Endothelial cell of umbilical vein (primary cell): ENCODE results near the gene CD99L2. TPM values are rescaled to one million over a fixed set of nuclear protein-coding genes. Genes with fewer than 3 reads are reported as not detected.

Experiments used
- BruUV-seq: library from RNA; stranded (reverse); fragments of 400-500 nt; replicated peaks from 2 replicates; lab custom pipeline; 2021; lab: Mats Ljungman, UMichigan
- CTCF ChIA-PET: fragments of 300-600, 350-600 bp; sonication (Branson Sonifier 250); formaldehyde crosslinking; loops from one replicate; lab custom pipeline; 2021; ENCODE audit warnings: antibody characterized with exemption, inconsistent platforms; lab: Charles Lee
- POLR2A ChIA-PET: fragments of 300-600, 350-600 bp; sonication (Branson Sonifier 250); formaldehyde crosslinking; loops from one replicate; lab custom pipeline; 2021; ENCODE audit warnings: antibody characterized with exemption, inconsistent platforms; lab: Charles Lee
- DNase-seq: peaks from one replicate; pipeline ENCODE4 v3.0.0-alpha.2; 2011; ENCODE audit warnings: low read depth, low spot score
- FAIRE-seq: peaks from 2 replicates; lab custom pipeline; 2011; peaks lifted over from hg19 to GRCh38; lab: Jason Lieb, UNC
- H2AFZ ChIP-seq: 2 replicates; pipeline ENCODE4 v1.6.0; 2012; ENCODE audit warnings: low read depth, low read length, control low read depth, inconsistent platforms
- H3K27ac ChIP-seq: 2 replicates; pipeline ENCODE4 v1.5.1; 2011; ENCODE audit warnings: low read depth, mild to moderate bottlenecking, control low read depth, low read length, moderate library complexity; ENCODE audit not compliant: insufficient read depth
- H3K27me3 ChIP-seq, 2 experiments: 2 replicates each; pipeline versions ENCODE4 v1.6.0 to v1.6.1; 2011; ENCODE audit warnings: low read length in 2 of 2, mixed read lengths in 1 of 2; ENCODE audit not compliant: control insufficient read depth in 2 of 2, insufficient read depth in 2 of 2
- H3K36me3 ChIP-seq, 2 experiments: 2 replicates in 1 of 2; 3 replicates in 1 of 2; pipeline ENCODE4 v1.5.1; 2011; ENCODE audit warnings: low read length in 2 of 2, mild to moderate bottlenecking in 1 of 2, moderate library complexity in 1 of 2; ENCODE audit not compliant: control insufficient read depth in 2 of 2, insufficient read depth in 2 of 2; ENCODE audit errors: extremely low read depth in 1 of 2
- H3K4me1 ChIP-seq: 3 replicates; pipeline ENCODE4 v1.5.1; 2011; ENCODE audit warnings: mild to moderate bottlenecking, low read length; ENCODE audit not compliant: control insufficient read depth, insufficient read depth; ENCODE audit errors: extremely low read depth
- H3K4me2 ChIP-seq: 2 replicates; pipeline ENCODE4 v1.6.1; 2011; ENCODE audit warnings: low read length, control low read depth, mixed read lengths; ENCODE audit not compliant: insufficient read depth
- H3K4me3 ChIP-seq, 3 experiments: fragments of 200-600 bp in 1 of 3; sonication (generic), shearing (Covaris generic) in 1 of 3; replicated peaks in 1 of 3; 2 replicates each; pipeline ENCODE4 v1.5.1; 2011 to 2016; ENCODE audit warnings: control low read depth in 3 of 3, low read length in 3 of 3, mild to moderate bottlenecking in 2 of 3, inconsistent platforms in 1 of 3, low read depth in 1 of 3, moderate library complexity in 1 of 3; ENCODE audit not compliant: insufficient read depth in 1 of 3
- H3K79me2 ChIP-seq: 2 replicates; pipeline ENCODE4 v1.6.0; 2012; ENCODE audit warnings: low read length, inconsistent platforms; ENCODE audit not compliant: control insufficient read depth, insufficient read depth
- H3K9ac ChIP-seq: replicated peaks from 2 replicates; pipeline ENCODE3; 2011; ENCODE audit warnings: low read length, control low read depth; ENCODE audit not compliant: insufficient read depth; ENCODE audit errors: extremely low read depth
- H3K9me1 ChIP-seq: replicated peaks from 3 replicates; pipeline ENCODE4 v1.6.0; 2011; ENCODE audit warnings: mild to moderate bottlenecking, low read length; ENCODE audit not compliant: control insufficient read depth, insufficient read depth; ENCODE audit errors: extremely low read depth
- H3K9me3 ChIP-seq: replicated peaks from 2 replicates; pipeline ENCODE4 v1.5.1; 2012; ENCODE audit warnings: low read length, inconsistent platforms; ENCODE audit not compliant: control insufficient read depth, insufficient read depth
- H4K20me1 ChIP-seq: replicated peaks from 2 replicates; pipeline ENCODE3; 2011; ENCODE audit warnings: mild to moderate bottlenecking, low read length; ENCODE audit not compliant: control insufficient read depth, insufficient read depth; ENCODE audit errors: extremely low read depth
- EZH2 ChIP-seq: IDR thresholded peaks from 2 replicates; pipeline ENCODE4 v1.6.1; 2012; ENCODE audit warnings: borderline replicate concordance, low read depth, mild to moderate bottlenecking, moderate library complexity, low read length, inconsistent platforms; ENCODE audit not compliant: severe bottlenecking
- FOS ChIP-seq: IDR thresholded peaks from 2 replicates; pipeline ENCODE4 v1.6.1; 2011; ENCODE audit warnings: mild to moderate bottlenecking, low read length, moderate library complexity, borderline replicate concordance; ENCODE audit not compliant: insufficient read depth
- GATA2 ChIP-seq: IDR thresholded peaks from 2 replicates; pipeline ENCODE4 v1.7.0; 2011; ENCODE audit warnings: low read depth, mild to moderate bottlenecking, moderate library complexity, mixed read lengths, low read length; ENCODE audit not compliant: insufficient read length, insufficient read depth
- JUN ChIP-seq: IDR thresholded peaks from 2 replicates; pipeline ENCODE4 v1.6.1; 2011; ENCODE audit warnings: borderline replicate concordance, low read depth; ENCODE audit not compliant: insufficient read length, insufficient read depth
- MYC ChIP-seq: IDR thresholded peaks from one replicate; pipeline ENCODE4 v1.6.1; 2011; ENCODE audit warnings: mild to moderate bottlenecking, low read depth, low read length
- POLR2A ChIP-seq: IDR thresholded peaks from 2 replicates; pipeline ENCODE4 v1.6.1; 2012; ENCODE audit warnings: low read depth, mild to moderate bottlenecking, control low read depth, low read length
- POLR2AphosphoS5 ChIP-seq: IDR thresholded peaks from 2 replicates; pipeline ENCODE4 v1.6.1; 2012; ENCODE audit warnings: low read depth, mild to moderate bottlenecking, control low read depth, low read length, moderate library complexity; ENCODE audit not compliant: insufficient read depth
- dilution Hi-C: fragments of 300-500 bp; cut with MboI; formaldehyde crosslinking; loops from one replicate; pipeline ENCODE4 v1.15.0; 2019; ENCODE audit warnings: low sequenced_read_pairs; ENCODE audit not compliant: extremely low pct_ligation_motif_present
- intact Hi-C: fragments of 100-400 bp; cut with micrococcal nuclease; formaldehyde crosslinking; loops from one replicate; pipeline ENCODE4 v1.10.0; 2022
- polyA plus RNA-seq, 4 experiments: library from polyadenylated mRNA; depleted of rRNA in 3 of 4; stranded (reverse) in 3 of 4; unstranded in 1 of 4; fragments of >200 nt; gene quantifications; 2 replicates each; pipeline versions ENCODE4 v1.2.1 to v1.2.3, GENCODE V29; 2011 to 2012; ENCODE audit warnings: missing spikeins in 1 of 4
- total RNA-seq: library from RNA; stranded (reverse); gene quantifications from 2 replicates; pipeline ENCODE4 v1.2.3, GENCODE V29; 2021
- TF ChIP-seq, protein P1 (sequence below): IDR thresholded peaks from 2 replicates; pipeline ENCODE4 v1.6.1; 2011; ENCODE audit not compliant: insufficient read depth, insufficient read length
- TF ChIP-seq, protein P2 (sequence below), 2 donors: IDR thresholded peaks; 1 replicate in 1 of 2; 2 replicates in 1 of 2; pipeline ENCODE4 v1.5.1; 2011; ENCODE audit warnings: low read length in 2 of 2, mild to moderate bottlenecking in 2 of 2, moderate library complexity in 2 of 2, control low read depth in 1 of 2, inconsistent platforms in 1 of 2, low read depth in 1 of 2; ENCODE audit not compliant: insufficient read depth in 1 of 2; ENCODE audit errors: extremely low read depth in 1 of 2

CD99L2 gene
- total and polyA plus RNA-seq, 2 donors (not counting 3 experiments of a cell fraction or from before 2014, with no cell fraction given), result 33.2 to 43.4 TPM

DNA sequence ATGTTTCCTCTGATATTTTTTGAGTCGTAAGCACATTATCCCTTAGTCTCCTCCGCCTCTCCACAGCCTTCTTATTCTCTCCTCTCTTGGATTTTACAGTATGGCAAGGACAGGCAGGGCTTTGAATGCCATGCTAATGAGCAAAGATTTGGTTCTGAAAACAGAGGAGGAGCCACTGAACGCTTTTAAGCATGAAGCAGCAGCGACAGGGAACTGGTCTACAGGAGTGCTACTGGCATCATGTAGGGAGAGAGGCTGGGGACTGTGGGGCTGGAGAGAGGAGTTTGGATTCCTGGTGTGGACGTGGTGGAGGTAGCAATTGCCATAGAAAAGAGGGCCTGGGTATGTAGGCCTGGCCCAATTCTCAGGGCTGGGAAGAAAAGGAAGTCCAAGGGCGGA is 4.6 kb upstream of the CD99L2 start:
- H3K36me3 ChIP-seq, result no peaks in the 10 kb centered on the region
- CTCF ChIA-PET, result no interaction called here
- no peaks in the 10 kb centered on the region for H4K20me1 ChIP-seq
- DNase-seq, result no peak
- H3K9ac ChIP-seq, result no peak overlapping the region
- H3K79me2 ChIP-seq, result no peaks in the 10 kb centered on the region
- BruUV-seq, result no TSS peak
- H3K9me3 ChIP-seq, result no peaks in the 10 kb centered on the region
- dilution Hi-C loops (no loop called here), intact Hi-C loops (no loop called here)
- no peak for FAIRE-seq
- H3K4me2 ChIP-seq, result no peak overlapping the region
- no peaks in the 10 kb centered on the region for H3K4me1 ChIP-seq
- no peak overlapping the region for H3K4me3 ChIP-seq
- no peaks in the 10 kb centered on the region for H3K27me3 ChIP-seq
- no peaks in the 10 kb centered on the region for H3K9me1 ChIP-seq
- no peak overlapping the region for H2AFZ ChIP-seq
- POLR2A ChIA-PET, result no interaction called here
- H3K27ac ChIP-seq, result no peak overlapping the region
- TF ChIP-seq POLR2A (no peak), MYC (no peak), JUN (no peak), POLR2AphosphoS5 (no peak), GATA2 (no peak), EZH2 (no peak), FOS (no peak)
- TF ChIP-seq, protein P1, sequence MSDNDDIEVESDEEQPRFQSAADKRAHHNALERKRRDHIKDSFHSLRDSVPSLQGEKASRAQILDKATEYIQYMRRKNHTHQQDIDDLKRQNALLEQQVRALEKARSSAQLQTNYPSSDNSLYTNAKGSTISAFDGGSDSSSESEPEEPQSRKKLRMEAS, result no peak
- TF ChIP-seq, protein P2, sequence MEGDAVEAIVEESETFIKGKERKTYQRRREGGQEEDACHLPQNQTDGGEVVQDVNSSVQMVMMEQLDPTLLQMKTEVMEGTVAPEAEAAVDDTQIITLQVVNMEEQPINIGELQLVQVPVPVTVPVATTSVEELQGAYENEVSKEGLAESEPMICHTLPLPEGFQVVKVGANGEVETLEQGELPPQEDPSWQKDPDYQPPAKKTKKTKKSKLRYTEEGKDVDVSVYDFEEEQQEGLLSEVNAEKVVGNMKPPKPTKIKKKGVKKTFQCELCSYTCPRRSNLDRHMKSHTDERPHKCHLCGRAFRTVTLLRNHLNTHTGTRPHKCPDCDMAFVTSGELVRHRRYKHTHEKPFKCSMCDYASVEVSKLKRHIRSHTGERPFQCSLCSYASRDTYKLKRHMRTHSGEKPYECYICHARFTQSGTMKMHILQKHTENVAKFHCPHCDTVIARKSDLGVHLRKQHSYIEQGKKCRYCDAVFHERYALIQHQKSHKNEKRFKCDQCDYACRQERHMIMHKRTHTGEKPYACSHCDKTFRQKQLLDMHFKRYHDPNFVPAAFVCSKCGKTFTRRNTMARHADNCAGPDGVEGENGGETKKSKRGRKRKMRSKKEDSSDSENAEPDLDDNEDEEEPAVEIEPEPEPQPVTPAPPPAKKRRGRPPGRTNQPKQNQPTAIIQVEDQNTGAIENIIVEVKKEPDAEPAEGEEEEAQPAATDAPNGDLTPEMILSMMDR (IDR thresholded peaks at IDR 0.05; ENCODE audit: extremely low read depth in 1 of 2, insufficient read depth in 1 of 2, low read depth in 1 of 2, low read length in 2 of 2), result no peak
